HCT116 (cell line): Measurements from ENCODE around the gene SPINT2. TPM values are rescaled to one million over a fixed set of nuclear protein-coding genes. Genes with fewer than 3 reads are reported as not detected.
"Not testable (repeated sequence)": the region's sequence is repeated elsewhere in the genome, so short reads cannot be mapped to it uniquely, and the experiment has no call there.

ENCODE experiments used
- ATAC-seq: fragments of 200-7000 bp; cut with Tn5 transposase; 2 replicates; pipeline ENCODE4 v1.9.1; 2020; ENCODE audit warnings: mild to moderate bottlenecking, moderate library complexity
- BruUV-seq: library from RNA; stranded (reverse); fragments of 400-500 nt; replicated peaks from 2 replicates; lab custom pipeline; 2021; lab: Mats Ljungman, UMichigan
- CTCF ChIA-PET: fragments of 300-600 bp; sonication (Branson Sonifier 250); formaldehyde crosslinking; loops from one replicate; lab custom pipeline; 2021; ENCODE audit warnings: antibody characterized with exemption; lab: Charles Lee
- POLR2A ChIA-PET: fragments of 300-600, 350-600 bp; sonication (Branson Sonifier 250); formaldehyde crosslinking; loops from one replicate; lab custom pipeline; 2021; ENCODE audit warnings: antibody characterized with exemption; lab: Charles Lee
- RAD21 ChIA-PET, 2 experiments: fragments of 300-600 bp; sonication (Branson Sonifier 250); formaldehyde crosslinking; loops; one replicate each; lab custom pipeline; 2023; ENCODE audit warnings: low total read pairs in 2 of 2; ENCODE audit not compliant: uncharacterized antibody in 2 of 2, unreplicated experiment in 2 of 2, low non-redundant PET in 1 of 2; lab: Charles Lee
- DNase-seq: peaks from one replicate; pipeline ENCODE4 v3.0.0-alpha.2; 2010; ENCODE audit warnings: low read depth, low spot score
- H2AFZ ChIP-seq: fragments of 200-600 bp; shearing (Covaris generic), sonication (generic); 2 replicates; pipeline ENCODE4 v1.6.1; 2017; ENCODE audit warnings: low read depth, mixed run types, mixed read lengths, antibody characterized with exemption, low read length; ENCODE audit not compliant: poor library complexity, severe bottlenecking
- H3K27ac ChIP-seq: 2 replicates; pipeline ENCODE4 v1.5.1; 2012; ENCODE audit warnings: low read depth, low read length
- H3K27me3 ChIP-seq: fragments of 200-600 bp; sonication (generic); 2 replicates; pipeline ENCODE4 v1.6.1; 2016; ENCODE audit warnings: mixed run types, low read length, mixed read lengths; ENCODE audit not compliant: insufficient read depth
- H3K36me3 ChIP-seq, 2 experiments: fragments of 200-500 bp in 1 of 2; fragments of 200-600 bp in 1 of 2; sonication (Bioruptor generic) in 1 of 2; sonication (generic) in 1 of 2; 2 replicates each; pipeline versions ENCODE4 v1.5.1 to v1.6.1; 2014 to 2016; ENCODE audit warnings: low read length in 2 of 2, inconsistent platforms in 1 of 2, mixed read lengths in 1 of 2, mixed run types in 1 of 2; ENCODE audit not compliant: insufficient read depth in 2 of 2, control insufficient read depth in 1 of 2
- H3K4me1 ChIP-seq, 2 experiments: fragments of 200-600 bp in 1 of 2; sonication (generic) in 1 of 2; 2 replicates each; pipeline versions ENCODE4 v1.5.1 to v1.6.1; 2012 to 2017; ENCODE audit warnings: low read length in 2 of 2, inconsistent platforms in 1 of 2, mild to moderate bottlenecking in 1 of 2, mixed read lengths in 1 of 2, mixed run types in 1 of 2, moderate library complexity in 1 of 2; ENCODE audit not compliant: insufficient read depth in 2 of 2, control insufficient read depth in 1 of 2
- H3K4me2 ChIP-seq: fragments of 200-600 bp; sonication (generic); 2 replicates; pipeline ENCODE4 v1.6.1; 2017; ENCODE audit warnings: mixed run types, low read length, mixed read lengths
- H3K4me3 ChIP-seq, 2 experiments: fragments of 200-600 bp in 1 of 2; sonication (generic) in 1 of 2; replicated peaks in 1 of 2; 2 replicates each; pipeline ENCODE4 v1.5.1; 2011 to 2016; ENCODE audit warnings: low read length in 2 of 2, control low read depth in 1 of 2, low read depth in 1 of 2, mild to moderate bottlenecking in 1 of 2, mixed read lengths in 1 of 2, mixed run types in 1 of 2
- H3K79me2 ChIP-seq: fragments of 200-600 bp; sonication (generic); 2 replicates; pipeline ENCODE4 v1.6.1; 2017; ENCODE audit warnings: mild to moderate bottlenecking, mixed run types, low read length, moderate library complexity, mixed read lengths; ENCODE audit not compliant: insufficient read depth
- H3K9ac ChIP-seq: fragments of 200-600 bp; sonication (generic); 2 replicates; pipeline ENCODE4 v1.6.1; 2016; ENCODE audit warnings: low read length, mixed read lengths
- H3K9me2 ChIP-seq: fragments of 200-600 bp; sonication (generic), shearing (Covaris generic); 2 replicates; pipeline ENCODE4 v1.6.1; 2017; ENCODE audit warnings: mixed run types, mild to moderate bottlenecking, moderate library complexity; ENCODE audit not compliant: insufficient read depth
- H3K9me3 ChIP-seq, 2 experiments: fragments of 200-500 bp in 1 of 2; fragments of 200-600 bp in 1 of 2; sonication (Bioruptor generic) in 1 of 2; sonication (generic) in 1 of 2; 2 replicates each; pipeline ENCODE4 v1.6.1; 2014 to 2017; ENCODE audit warnings: low read length in 2 of 2, mixed read lengths in 2 of 2, inconsistent platforms in 1 of 2, low read depth in 1 of 2, mild to moderate bottlenecking in 1 of 2, mixed run types in 1 of 2, moderate library complexity in 1 of 2; ENCODE audit not compliant: control insufficient read depth in 1 of 2, insufficient read depth in 1 of 2
- H4K20me1 ChIP-seq: fragments of 200-600 bp; sonication (generic), shearing (Covaris generic); 2 replicates; pipeline ENCODE4 v1.6.1; 2017; ENCODE audit warnings: mixed run types, mild to moderate bottlenecking, moderate library complexity; ENCODE audit not compliant: insufficient read depth
- CEBPB ChIP-seq: IDR thresholded peaks from 2 replicates; pipeline ENCODE4 v1.6.1; 2012; ENCODE audit warnings: low read depth
- EZH2 ChIP-seq: fragments of 200-600 bp; sonication (generic); IDR thresholded peaks from 2 replicates; pipeline ENCODE4 v1.6.1; 2017; ENCODE audit warnings: antibody characterized with exemption, mixed run types
- FOSL1 ChIP-seq: IDR thresholded peaks from 2 replicates; pipeline ENCODE4 v1.6.1; 2012; ENCODE audit warnings: low read depth
- POLR2A ChIP-seq: IDR thresholded peaks from 2 replicates; pipeline ENCODE4 v1.7.0; 2011; ENCODE audit warnings: borderline replicate concordance; ENCODE audit not compliant: insufficient read depth, insufficient read length; ENCODE audit errors: extremely low read depth
- RAD21 ChIP-seq: IDR thresholded peaks from 2 replicates; pipeline ENCODE4 v1.6.1; 2012; ENCODE audit warnings: low read depth, mild to moderate bottlenecking
- SP1 ChIP-seq: IDR thresholded peaks from 2 replicates; pipeline ENCODE4 v1.6.1; 2012; ENCODE audit warnings: low read depth
- SRF ChIP-seq: IDR thresholded peaks from 2 replicates; pipeline ENCODE4 v1.6.1; 2012; ENCODE audit warnings: low read depth
- TCF7L2 ChIP-seq: IDR thresholded peaks from 2 replicates; pipeline ENCODE4 v1.7.0; 2011; ENCODE audit warnings: borderline replicate concordance, inconsistent platforms; ENCODE audit not compliant: insufficient read depth, insufficient read length; ENCODE audit errors: extremely low read depth
- YY1 ChIP-seq: IDR thresholded peaks from 2 replicates; pipeline ENCODE4 v1.6.1; 2011; ENCODE audit warnings: low read length, low read depth, moderate library complexity, mild to moderate bottlenecking; ENCODE audit not compliant: insufficient replicate concordance; ENCODE audit errors: extremely low read depth
- intact Hi-C: fragments of 100-400 bp; cut with micrococcal nuclease; formaldehyde crosslinking; loops from 2 replicates; pipeline ENCODE4 v1.10.0; 2022
- total RNA-seq: library from RNA; stranded (reverse); gene quantifications from one replicate; pipeline ENCODE4 v1.2.1, GENCODE V29; 2021; ENCODE audit not compliant: unreplicated experiment
- TF ChIP-seq, protein P1 (sequence below): IDR thresholded peaks from 2 replicates; pipeline ENCODE4 v1.6.1; 2012
- TF ChIP-seq, protein P2 (sequence below), 3 experiments: fragments of 200-600 bp in 1 of 3; sonication (generic) in 1 of 3; IDR thresholded peaks in 2 of 3; conservative IDR thresholded peaks in 1 of 3; 2 replicates each; pipeline ENCODE4 v1.5.1; 2012 to 2017; ENCODE audit warnings: low read depth in 2 of 3, low read length in 2 of 3, antibody characterized with exemption in 1 of 3, borderline replicate concordance in 1 of 3, control low read depth in 1 of 3, mild to moderate bottlenecking in 1 of 3, mixed read lengths in 1 of 3, mixed run types in 1 of 3, moderate library complexity in 1 of 3; ENCODE audit not compliant: insufficient read depth in 1 of 3

SPINT2 gene
- total RNA-seq, 1 experiment from 2014 or later: 500 TPM

DNA sequence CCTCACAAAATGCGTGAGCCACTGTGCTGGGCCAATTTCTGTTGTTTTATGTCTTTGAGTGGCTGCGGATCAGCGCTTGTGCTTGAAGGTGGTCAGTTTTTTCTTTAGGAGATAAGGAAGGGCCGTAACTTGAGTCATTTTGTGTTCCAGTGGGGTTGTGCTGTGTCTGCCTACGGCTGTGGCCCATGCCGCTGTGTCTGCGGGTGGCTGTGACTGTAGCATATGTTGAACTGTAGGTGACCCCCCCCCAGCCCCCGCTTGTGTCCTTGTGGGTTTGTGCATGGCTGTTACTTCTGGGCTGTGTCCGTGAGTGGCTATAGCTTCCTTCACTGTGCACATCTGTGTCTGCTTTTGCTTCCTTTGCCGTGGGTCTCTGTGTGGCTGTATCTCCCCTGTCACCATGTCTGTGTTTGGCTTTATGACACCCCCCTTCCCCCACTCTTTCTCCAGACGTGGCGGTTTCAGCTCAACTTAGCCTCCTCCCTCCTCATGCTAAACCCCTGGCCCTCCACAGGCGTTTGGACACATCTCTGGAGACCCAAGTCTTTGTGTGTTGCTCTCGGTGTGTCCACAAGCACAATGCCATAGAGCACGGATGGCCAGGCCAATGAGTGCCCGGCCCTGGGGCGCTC, 8.9 kb upstream of the SPINT2 start:
- ATAC-seq (no peak), DNase-seq (no peak)
- no peaks in the 10 kb centered on the region for H3K9me2 ChIP-seq
- no peak overlapping the region for H3K9ac ChIP-seq
- no peaks in the 10 kb centered on the region for H4K20me1 ChIP-seq
- no peak overlapping the region for H2AFZ ChIP-seq
- no peak overlapping the region for H3K4me3 ChIP-seq
- no TSS peak for BruUV-seq
- CTCF ChIA-PET: interaction anchor here (1.5 kb wide), 1 partner anchor 11 kb away, joined by 3 read pairs; no protein-coding TSS in a partner anchor
- intact Hi-C loops: no loop called here
- no peaks in the 10 kb centered on the region for H3K27me3 ChIP-seq
- TF ChIP-seq TCF7L2 (no peak), SP1 (no peak), CEBPB (no peak), YY1 (no peak), RAD21 (no peak), SRF (no peak), POLR2A (no peak), FOSL1 (no peak), EZH2 (no peak)
- TF ChIP-seq, protein P1, sequence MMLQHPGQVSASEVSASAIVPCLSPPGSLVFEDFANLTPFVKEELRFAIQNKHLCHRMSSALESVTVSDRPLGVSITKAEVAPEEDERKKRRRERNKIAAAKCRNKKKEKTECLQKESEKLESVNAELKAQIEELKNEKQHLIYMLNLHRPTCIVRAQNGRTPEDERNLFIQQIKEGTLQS: no peak
- TF ChIP-seq, protein P2, sequence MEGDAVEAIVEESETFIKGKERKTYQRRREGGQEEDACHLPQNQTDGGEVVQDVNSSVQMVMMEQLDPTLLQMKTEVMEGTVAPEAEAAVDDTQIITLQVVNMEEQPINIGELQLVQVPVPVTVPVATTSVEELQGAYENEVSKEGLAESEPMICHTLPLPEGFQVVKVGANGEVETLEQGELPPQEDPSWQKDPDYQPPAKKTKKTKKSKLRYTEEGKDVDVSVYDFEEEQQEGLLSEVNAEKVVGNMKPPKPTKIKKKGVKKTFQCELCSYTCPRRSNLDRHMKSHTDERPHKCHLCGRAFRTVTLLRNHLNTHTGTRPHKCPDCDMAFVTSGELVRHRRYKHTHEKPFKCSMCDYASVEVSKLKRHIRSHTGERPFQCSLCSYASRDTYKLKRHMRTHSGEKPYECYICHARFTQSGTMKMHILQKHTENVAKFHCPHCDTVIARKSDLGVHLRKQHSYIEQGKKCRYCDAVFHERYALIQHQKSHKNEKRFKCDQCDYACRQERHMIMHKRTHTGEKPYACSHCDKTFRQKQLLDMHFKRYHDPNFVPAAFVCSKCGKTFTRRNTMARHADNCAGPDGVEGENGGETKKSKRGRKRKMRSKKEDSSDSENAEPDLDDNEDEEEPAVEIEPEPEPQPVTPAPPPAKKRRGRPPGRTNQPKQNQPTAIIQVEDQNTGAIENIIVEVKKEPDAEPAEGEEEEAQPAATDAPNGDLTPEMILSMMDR (IDR thresholded peaks at IDR 0.05 in 2 of 3, conservative IDR thresholded peaks at IDR 0.05 in 1 of 3; ENCODE audit: borderline replicate concordance in 1 of 3, insufficient read depth in 1 of 3, low read depth in 2 of 3, low read length in 2 of 3): no peak
- H3K4me1 ChIP-seq: peaks cover 0 to 14% of the 10 kb centered on the region in 2 experiments; a peak in 1 of 4 replicates
- no peaks in the 10 kb centered on the region for H3K79me2 ChIP-seq
- no peak overlapping the region for H3K4me2 ChIP-seq
- H3K36me3 ChIP-seq: no peaks in the 10 kb centered on the region
- H3K9me3 ChIP-seq: no peaks in the 10 kb centered on the region
- RAD21 ChIA-PET: interaction anchor here in 1 of 2 experiments (0.7 kb wide), 1 partner anchor 27 kb away, joined by 4 read pairs; no protein-coding TSS in a partner anchor
- no peak overlapping the region for H3K27ac ChIP-seq
- POLR2A ChIA-PET: no interaction called here

DNA sequence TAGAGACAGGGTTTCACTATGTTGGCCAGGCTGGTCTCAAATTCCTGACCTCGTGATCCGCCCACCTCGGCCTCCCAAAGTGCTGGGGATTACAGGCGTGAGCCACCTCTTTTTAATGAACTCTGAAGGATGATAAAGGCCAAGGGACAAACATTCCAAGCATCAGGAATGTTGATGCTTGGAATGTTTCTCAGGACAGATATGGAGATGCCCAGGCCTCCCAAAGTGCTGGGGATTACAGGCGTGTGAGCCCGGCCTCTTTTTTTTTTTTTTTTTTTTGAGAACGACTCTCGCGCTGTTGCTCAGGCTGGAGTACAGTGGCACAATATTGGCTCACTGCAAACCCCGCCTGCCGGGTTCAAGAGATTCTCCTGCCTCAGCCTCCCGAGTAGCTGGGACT, 2.4 kb upstream of the SPINT2 start:
- ChIA-PET RAD21 (interaction anchor here in 1 of 2 experiments (0.7 kb wide), 1 partner anchor 148 kb away, joined by 6 read pairs; no protein-coding TSS in a partner anchor), CTCF (interaction anchor here (0.7 kb wide), 1 partner anchor 165 kb away, joined by 3 read pairs; no protein-coding TSS in a partner anchor)
- H3K27ac ChIP-seq, H3K9me2 ChIP-seq, H3K27me3 ChIP-seq, BruUV-seq, H3K4me2 ChIP-seq, H3K9me3 ChIP-seq, H4K20me1 ChIP-seq, H3K9ac ChIP-seq, ATAC-seq, H2AFZ ChIP-seq, intact Hi-C loops, DNase-seq, H3K4me3 ChIP-seq, POLR2A ChIA-PET, H3K36me3 ChIP-seq: not testable (repeated sequence)
- Histone ChIP-seq H3K79me2 (peaks cover 25% of the 10 kb centered on the region), H3K4me1 (peaks cover 25 to 38% of the 10 kb centered on the region in 2 experiments)
